Activated CD4-positive, alpha-beta T cell treated with anti-CD3 and anti-CD28 coated beads for 36 hours (primary cell): ENCODE data around the gene FGF11. TPM values are rescaled to one million over a fixed set of nuclear protein-coding genes. Genes with fewer than 3 reads are reported as not detected.
"Not testable (repeated sequence)": the region's sequence is repeated elsewhere in the genome, so short reads cannot be mapped to it uniquely, and the experiment has no call there.

ENCODE experiments used
- ATAC-seq: fragments of 200-7000 bp; cut with Tn5 transposase; one replicate; pipeline ENCODE4 v1.10.0; 2021; ENCODE audit warnings: mild to moderate bottlenecking, moderate library complexity
- CTCF ChIA-PET: fragments of 350-600 bp; sonication (Branson Sonifier 250); formaldehyde crosslinking; loops from one replicate; lab custom pipeline; 2021; ENCODE audit warnings: antibody characterized with exemption; lab: Charles Lee
- POLR2A ChIA-PET: fragments of 350-600 bp; sonication (Branson Sonifier 250); formaldehyde crosslinking; loops from one replicate; lab custom pipeline; 2021; ENCODE audit warnings: antibody characterized with exemption, inconsistent platforms; lab: Charles Lee
- DNase-seq: peaks from one replicate; pipeline ENCODE4 v3.0.0-alpha.2; 2020
- H3K27ac Mint-ChIP-seq: one replicate; pipeline ENCODE4 v1.8.0; 2021; ENCODE audit warnings: mixed read lengths
- H3K27me3 Mint-ChIP-seq: one replicate; pipeline ENCODE4 v1.8.0; 2021; ENCODE audit warnings: mixed read lengths
- H3K36me3 Mint-ChIP-seq: one replicate; pipeline ENCODE4 v1.8.0; 2021; ENCODE audit warnings: low read depth, mixed read lengths
- H3K4me1 Mint-ChIP-seq: one replicate; pipeline ENCODE4 v1.8.0; 2021; ENCODE audit warnings: mixed read lengths
- H3K4me3 Mint-ChIP-seq: one replicate; pipeline ENCODE4 v1.8.0; 2021; ENCODE audit warnings: mild to moderate bottlenecking, moderate library complexity, mixed read lengths
- H3K9me3 Mint-ChIP-seq: one replicate; pipeline ENCODE4 v1.8.0; 2021; ENCODE audit warnings: low read depth, mixed read lengths
- intact Hi-C, 2 experiments: fragments of 100-400 bp; cut with DNase I in 1 of 2; cut with micrococcal nuclease in 1 of 2; formaldehyde crosslinking; loops; one replicate each; pipeline versions ENCODE4 v1.14.2 to v1.15.1; 2022 to 2024; cut with DNase I, micrococcal nuclease
- total RNA-seq, 2 experiments: library from RNA; stranded (reverse); gene quantifications; one replicate each; pipeline ENCODE4 v1.2.3, GENCODE V29; 2021

Gene FGF11
- total RNA-seq, 2 experiments from 2014 or later = 6.9 to 10.6 TPM

GRCh38 chr17:7470457-7470973 lies 31.2 kb downstream of the FGF11 start:
- H3K4me3 Mint-ChIP-seq, H3K9me3 Mint-ChIP-seq, intact Hi-C loops, ATAC-seq, POLR2A ChIA-PET, H3K27ac Mint-ChIP-seq, H3K27me3 Mint-ChIP-seq, DNase-seq: not testable (repeated sequence)
- CTCF ChIA-PET = interaction anchor here (0.8 to 1.5 kb wide), 3 partner anchors 25 to 33 kb away, joined by 3 to 5 read pairs (median 4); no protein-coding TSS in a partner anchor
- Mint-ChIP-seq H3K36me3 (peaks cover 10% of the 10 kb centered on the region), H3K4me1 (peaks cover 23% of the 10 kb centered on the region)

GRCh38 chr17:7471729-7472128 lies 32.4 kb downstream of the FGF11 start:
- no peak for DNase-seq
- no peaks in the 10 kb centered on the region for H3K27me3 Mint-ChIP-seq
- peaks cover 13% of the 10 kb centered on the region for H3K36me3 Mint-ChIP-seq
- intact Hi-C loops = no loop called here
- ChIA-PET CTCF (interaction anchor here (0.6 to 0.8 kb wide), 3 partner anchors 9 to 147 kb away, joined by 3 read pairs; partner anchors contain the start of gene TMEM95), POLR2A (no interaction called here)
- no peak overlapping the region for H3K4me3 Mint-ChIP-seq
- peaks cover 35% of the 10 kb centered on the region for H3K4me1 Mint-ChIP-seq
- H3K9me3 Mint-ChIP-seq = no peaks in the 10 kb centered on the region
- ATAC-seq = no peak
- H3K27ac Mint-ChIP-seq = peak overlapping the region; percentile 47

GRCh38 chr17:7474767-7475166 lies 35.5 kb downstream of the FGF11 start:
- DNase-seq, H3K4me3 Mint-ChIP-seq, H3K27ac Mint-ChIP-seq, H3K27me3 Mint-ChIP-seq, H3K9me3 Mint-ChIP-seq, intact Hi-C loops, POLR2A ChIA-PET, ATAC-seq: not testable (repeated sequence)
- Mint-ChIP-seq H3K4me1 (peaks cover 45% of the 10 kb centered on the region), H3K36me3 (peaks cover 10% of the 10 kb centered on the region)
- CTCF ChIA-PET = interaction anchor here (1.1 to 3.5 kb wide), 2 partner anchors 12 to 86 kb away, joined by 3 to 12 read pairs; no protein-coding TSS in a partner anchor

GRCh38 chr17:7475764-7476422 lies 36.6 kb downstream of the FGF11 start:
- no peak for ATAC-seq
- Mint-ChIP-seq H3K36me3 (peaks cover 10% of the 10 kb centered on the region), H3K27me3 (no peaks in the 10 kb centered on the region), H3K4me1 (peaks cover 55% of the 10 kb centered on the region), H3K4me3 (no peak overlapping the region), H3K27ac (peak overlapping the region; percentile 75), H3K9me3 (no peaks in the 10 kb centered on the region)
- POLR2A ChIA-PET = interaction anchor here (0.6 to 1.7 kb wide), 3 partner anchors 9 to 12 kb away, joined by 3 to 9 read pairs (median 3); no protein-coding TSS in a partner anchor
- intact Hi-C loops = loop anchor here in 1 of 2 experiments (2.0 kb wide), 1 partner anchor 35 kb away; no protein-coding TSS in a partner anchor
- CTCF ChIA-PET = interaction anchor here (0.7 to 3.5 kb wide), 10 partner anchors 10 to 153 kb away, joined by 3 to 12 read pairs (median 4); partner anchors contain the start of genes SENP3 and TMEM102
- DNase-seq = peak; percentile 34

- Mint-ChIP-seq H3K9me3 (no peaks in the 10 kb centered on the region), H3K27ac (peak overlapping the region; percentile 75), H3K27me3 (no peaks in the 10 kb centered on the region), H3K36me3 (peaks cover 10% of the 10 kb centered on the region), H3K4me3 (peak overlapping the region; percentile 87), H3K4me1 (peaks cover 59% of the 10 kb centered on the region)
- DNase-seq (no peak), ATAC-seq (no peak)
- POLR2A ChIA-PET = interaction anchor here (0.6 to 1.7 kb wide), 6 partner anchors 9 to 1154 kb away, joined by 3 to 9 read pairs (median 3); no protein-coding TSS in a partner anchor
- intact Hi-C loops = loop anchor here in 1 of 2 experiments (2.0 kb wide), 1 partner anchor 36 kb away; no protein-coding TSS in a partner anchor
- CTCF ChIA-PET = interaction anchor here (0.5 to 3.5 kb wide), 11 partner anchors 10 to 238 kb away, joined by 3 to 12 read pairs (median 4); partner anchors contain the start of genes SENP3 and TMEM102
Measured at GRCh38 chr17:7476494-7476893, 37.2 kb downstream of the FGF11 start.

GRCh38 chr17:7476951-7477350 lies 37.6 kb downstream of the FGF11 start:
- Mint-ChIP-seq H3K9me3 (no peaks in the 10 kb centered on the region), H3K27ac (peak overlapping the region; percentile 75), H3K4me1 (peaks cover 59% of the 10 kb centered on the region), H3K36me3 (peaks cover 10% of the 10 kb centered on the region), H3K4me3 (peak overlapping the region; percentile 87), H3K27me3 (no peaks in the 10 kb centered on the region)
- DNase-seq = no peak
- ChIA-PET POLR2A (interaction anchor here (0.6 to 1.7 kb wide), 5 partner anchors 9 to 1154 kb away, joined by 3 to 9 read pairs (median 3); no protein-coding TSS in a partner anchor), CTCF (interaction anchor here (0.5 to 3.5 kb wide), 6 partner anchors 10 to 238 kb away, joined by 3 to 12 read pairs (median 5); partner anchors contain the start of gene TMEM102)
- ATAC-seq = no peak
- intact Hi-C loops = loop anchor here in 1 of 2 experiments (2.0 kb wide), 1 partner anchor 36 kb away; no protein-coding TSS in a partner anchor

GRCh38 chr17:7477392-7478275 lies 38.3 kb downstream of the FGF11 start:
- peak; percentile 8 for ATAC-seq
- Mint-ChIP-seq H3K4me1 (peaks cover 62% of the 10 kb centered on the region), H3K4me3 (peak overlapping the region; percentile 87), H3K9me3 (no peaks in the 10 kb centered on the region), H3K36me3 (peaks cover 10% of the 10 kb centered on the region), H3K27me3 (no peaks in the 10 kb centered on the region), H3K27ac (peak overlapping the region; percentile 91)
- intact Hi-C loops = loop anchor here (1.0 to 2.0 kb wide), 3 partner anchors 22 to 359 kb away; no protein-coding TSS in a partner anchor
- ChIA-PET POLR2A (interaction anchor here (0.5 to 1.5 kb wide), 5 partner anchors 11 to 357 kb away, joined by 3 read pairs; partner anchors contain the start of gene TMEM102), CTCF (interaction anchor here (0.5 to 3.5 kb wide), 6 partner anchors 9 to 237 kb away, joined by 3 to 16 read pairs (median 5); partner anchors contain the start of genes FGF11 and TMEM102)
- DNase-seq = peak; percentile 66

- POLR2A ChIA-PET = interaction anchor here (0.5 to 1.0 kb wide), 4 partner anchors 17 to 357 kb away, joined by 3 read pairs; partner anchors contain the start of gene TMEM102
- peaks cover 67% of the 10 kb centered on the region for H3K4me1 Mint-ChIP-seq
Measured at GRCh38 chr17:7478276-7479212, 39.2 kb downstream of the FGF11 start.

More at GRCh38 chr17:7478276-7479212, 39.2 kb downstream of the FGF11 start:
- CTCF ChIA-PET = interaction anchor here (0.5 to 3.5 kb wide), 6 partner anchors 8 to 659 kb away, joined by 3 to 16 read pairs (median 4); partner anchors contain the start of gene FGF11
- DNase-seq (peak; percentile 80), ATAC-seq (peak; percentile 42)
- peak overlapping the region; percentile 87 for H3K4me3 Mint-ChIP-seq
- no peaks in the 10 kb centered on the region for H3K27me3 Mint-ChIP-seq
- no peaks in the 10 kb centered on the region for H3K9me3 Mint-ChIP-seq
- intact Hi-C loops = loop anchor here (1.0 to 2.0 kb wide), 3 partner anchors 23 to 358 kb away; no protein-coding TSS in a partner anchor
- H3K27ac Mint-ChIP-seq = peak overlapping the region; percentile 91
- peaks cover 10% of the 10 kb centered on the region for H3K36me3 Mint-ChIP-seq
